Measurements from ENCODE around the gene PACRG.

DNA sequence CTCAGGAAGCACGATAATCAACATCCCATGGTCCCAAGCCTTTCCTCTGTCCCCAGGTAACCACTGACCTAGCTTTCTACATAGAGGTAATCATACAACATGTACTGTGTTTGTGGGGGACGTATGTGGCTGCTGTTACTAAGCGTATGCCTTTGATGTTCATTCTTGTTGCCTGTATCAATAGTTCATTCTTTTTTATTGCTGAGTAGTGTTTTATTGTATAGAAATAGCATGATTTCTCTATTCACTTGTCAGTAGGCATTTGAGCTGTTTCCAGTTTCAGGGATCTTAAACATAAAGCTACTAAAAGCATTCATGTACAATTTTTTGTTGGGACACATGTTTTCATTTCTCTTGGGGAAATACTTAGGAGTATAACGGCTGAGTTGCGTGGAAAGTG, 185.4 kb downstream of the PACRG start:
- TF ChIP-seq REXO4 (CRISPR knock-in tag; IDR thresholded peaks at IDR 0.05; ENCODE audit: borderline replicate concordance) = no peak
- TF ChIP-seq PBX3 (CRISPR knock-in tag; IDR thresholded peaks at IDR 0.05; ENCODE audit: borderline replicate concordance) = no peak
- no peak for TF ChIP-seq HMG20A (CRISPR knock-in tag; IDR thresholded peaks at IDR 0.05; ENCODE audit: borderline replicate concordance)
- no peak for TF ChIP-seq TCF7L2 (IDR thresholded peaks at IDR 0.05; ENCODE audit: low read depth, low read length)
- TF ChIP-seq ZZZ3 (CRISPR knock-in tag; IDR thresholded peaks at IDR 0.05; ENCODE audit: borderline replicate concordance) = no peak
- no peak for TF ChIP-seq CTCF (CRISPR knock-in tag; IDR thresholded peaks at IDR 0.05)
- TF ChIP-seq MTF2 (CRISPR knock-in tag; IDR thresholded peaks at IDR 0.05; ENCODE audit: borderline replicate concordance) = no peak
- TF ChIP-seq, protein P1, sequence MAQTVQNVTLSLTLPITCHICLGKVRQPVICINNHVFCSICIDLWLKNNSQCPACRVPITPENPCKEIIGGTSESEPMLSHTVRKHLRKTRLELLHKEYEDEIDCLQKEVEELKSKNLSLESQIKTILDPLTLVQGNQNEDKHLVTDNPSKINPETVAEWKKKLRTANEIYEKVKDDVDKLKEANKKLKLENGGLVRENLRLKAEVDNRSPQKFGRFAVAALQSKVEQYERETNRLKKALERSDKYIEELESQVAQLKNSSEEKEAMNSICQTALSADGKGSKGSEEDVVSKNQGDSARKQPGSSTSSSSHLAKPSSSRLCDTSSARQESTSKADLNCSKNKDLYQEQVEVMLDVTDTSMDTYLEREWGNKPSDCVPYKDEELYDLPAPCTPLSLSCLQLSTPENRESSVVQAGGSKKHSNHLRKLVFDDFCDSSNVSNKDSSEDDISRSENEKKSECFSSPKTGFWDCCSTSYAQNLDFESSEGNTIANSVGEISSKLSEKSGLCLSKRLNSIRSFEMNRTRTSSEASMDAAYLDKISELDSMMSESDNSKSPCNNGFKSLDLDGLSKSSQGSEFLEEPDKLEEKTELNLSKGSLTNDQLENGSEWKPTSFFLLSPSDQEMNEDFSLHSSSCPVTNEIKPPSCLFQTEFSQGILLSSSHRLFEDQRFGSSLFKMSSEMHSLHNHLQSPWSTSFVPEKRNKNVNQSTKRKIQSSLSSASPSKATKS (CRISPR knock-in tag; IDR thresholded peaks at IDR 0.05) = no peak
- TF ChIP-seq, protein P2, sequence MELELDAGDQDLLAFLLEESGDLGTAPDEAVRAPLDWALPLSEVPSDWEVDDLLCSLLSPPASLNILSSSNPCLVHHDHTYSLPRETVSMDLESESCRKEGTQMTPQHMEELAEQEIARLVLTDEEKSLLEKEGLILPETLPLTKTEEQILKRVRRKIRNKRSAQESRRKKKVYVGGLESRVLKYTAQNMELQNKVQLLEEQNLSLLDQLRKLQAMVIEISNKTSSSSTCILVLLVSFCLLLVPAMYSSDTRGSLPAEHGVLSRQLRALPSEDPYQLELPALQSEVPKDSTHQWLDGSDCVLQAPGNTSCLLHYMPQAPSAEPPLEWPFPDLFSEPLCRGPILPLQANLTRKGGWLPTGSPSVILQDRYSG (CRISPR knock-in tag; IDR thresholded peaks at IDR 0.05) = no peak
- no peak for TF ChIP-seq SP2 (CRISPR knock-in tag; IDR thresholded peaks at IDR 0.05)
- TF ChIP-seq ZNF274 (CRISPR knock-in tag; IDR thresholded peaks at IDR 0.05) = no peak
- no peak for TF ChIP-seq TP53 (CRISPR knock-in tag; conservative IDR thresholded peaks at IDR 0.05)
- TF ChIP-seq IRF9 (CRISPR knock-in tag; IDR thresholded peaks at IDR 0.05; ENCODE audit: borderline replicate concordance) = no peak
- no peak for TF ChIP-seq NFIC (IDR thresholded peaks at IDR 0.05; ENCODE audit: low read length)
